HFFc6 (cell line): ENCODE results near the gene FBXW5. TPM values are rescaled to one million over a fixed set of nuclear protein-coding genes. Genes with fewer than 3 reads are reported as not detected.

Experiments used
- DNase-seq: peaks from one replicate; pipeline ENCODE4 v3.0.0-alpha.2; 2018
- H3K27ac Mint-ChIP-seq: 2 replicates; pipeline ENCODE4 v1.8.0; 2020; ENCODE audit warnings: mild to moderate bottlenecking, mixed read lengths
- H3K27me3 Mint-ChIP-seq: 2 replicates; pipeline ENCODE4 v1.8.0; 2021; ENCODE audit warnings: mild to moderate bottlenecking, moderate library complexity, mixed read lengths; ENCODE audit not compliant: insufficient read depth
- H3K36me3 Mint-ChIP-seq: 2 replicates; pipeline ENCODE4 v1.8.0; 2021; ENCODE audit warnings: low read depth, mixed read lengths
- H3K4me1 Mint-ChIP-seq: 2 replicates; pipeline ENCODE4 v1.8.0; 2020; ENCODE audit warnings: low read depth, mixed read lengths
- H3K4me3 Mint-ChIP-seq: 2 replicates; pipeline ENCODE4 v1.8.0; 2020; ENCODE audit warnings: mild to moderate bottlenecking, moderate library complexity, mixed read lengths
- H3K9me3 Mint-ChIP-seq: 2 replicates; pipeline ENCODE4 v1.8.0; 2020; ENCODE audit warnings: mild to moderate bottlenecking, mixed read lengths
- CTCF ChIP-seq: fragments of 200-600 bp; sonication (generic); IDR thresholded peaks from 2 replicates; pipeline ENCODE4 v1.5.0; 2021; ENCODE audit warnings: antibody characterized with exemption, mild to moderate bottlenecking
- total RNA-seq, 6 experiments: library from RNA; stranded (reverse); fragmentation: NEBNext Ultra II Directional; extraction: Animal tissue kit (Norgen Biotek cat#: 25700); gene quantifications; 2 replicates in 1 of 6; 3 replicates in 5 of 6; pipeline ENCODE4 v1.2.3, GENCODE V29; 2021

Gene FBXW5
- total RNA-seq, 6 experiments from 2014 or later: 89.1 to 102 (median 94.4) TPM

GRCh38 chr9:136958473-136958872 lies 13.9 kb upstream of the FBXW5 start:
- H3K27ac Mint-ChIP-seq: no peak overlapping the region
- H3K9me3 Mint-ChIP-seq: peaks cover 8% of the 10 kb centered on the region; the same call in 1 of the 2 replicates
- peaks cover 8% of the 10 kb centered on the region for H3K27me3 Mint-ChIP-seq
- H3K36me3 Mint-ChIP-seq: no peaks in the 10 kb centered on the region
- no peak overlapping the region for H3K4me3 Mint-ChIP-seq
- no peak for DNase-seq
- no peaks in the 10 kb centered on the region for H3K4me1 Mint-ChIP-seq
- no peak for TF ChIP-seq CTCF

- Mint-ChIP-seq H3K4me1 (no peaks in the 10 kb centered on the region), H3K27me3 (peaks cover 4% of the 10 kb centered on the region), H3K9me3 (peaks cover 8% of the 10 kb centered on the region; the same call in 1 of the 2 replicates), H3K27ac (no peak overlapping the region), H3K36me3 (no peaks in the 10 kb centered on the region), H3K4me3 (no peak overlapping the region)
- no peak for DNase-seq
- TF ChIP-seq CTCF: no peak
Measured at GRCh38 chr9:136957901-136958300, 13.4 kb upstream of the FBXW5 start.

- Mint-ChIP-seq H3K36me3 (no peaks in the 10 kb centered on the region), H3K4me1 (no peaks in the 10 kb centered on the region), H3K4me3 (no peak overlapping the region), H3K27me3 (peaks cover 4% of the 10 kb centered on the region), H3K9me3 (peaks cover 8% of the 10 kb centered on the region; the same call in 1 of the 2 replicates), H3K27ac (no peak overlapping the region)
- no peak for DNase-seq
- TF ChIP-seq CTCF: no peak
Measured at GRCh38 chr9:136957461-136957860, 12.9 kb upstream of the FBXW5 start.

- peaks cover 4% of the 10 kb centered on the region for H3K27me3 Mint-ChIP-seq
- H3K4me3 Mint-ChIP-seq: no peak overlapping the region; the same call in 1 of the 2 replicates
- H3K36me3 Mint-ChIP-seq: no peaks in the 10 kb centered on the region
- no peaks in the 10 kb centered on the region for H3K4me1 Mint-ChIP-seq
- no peak overlapping the region for H3K27ac Mint-ChIP-seq
- H3K9me3 Mint-ChIP-seq: peaks cover 8% of the 10 kb centered on the region; the same call in 1 of the 2 replicates
- no peak for DNase-seq
- TF ChIP-seq CTCF: no peak
Measured at GRCh38 chr9:136956604-136957003, 12.1 kb upstream of the FBXW5 start.

GRCh38 chr9:136955943-136956335 lies 11.4 kb upstream of the FBXW5 start:
- Mint-ChIP-seq H3K36me3 (no peaks in the 10 kb centered on the region), H3K4me1 (no peaks in the 10 kb centered on the region), H3K27ac (no peak overlapping the region), H3K4me3 (no peak overlapping the region), H3K9me3 (peaks cover 8% of the 10 kb centered on the region; the same call in 1 of the 2 replicates), H3K27me3 (peaks cover 4% of the 10 kb centered on the region)
- no peak for DNase-seq
- no peak for TF ChIP-seq CTCF
